Endothelial cell (in vitro differentiated cells): ENCODE results near the gene MORC4. TPM values are rescaled to one million over a fixed set of nuclear protein-coding genes. Genes with fewer than 3 reads are reported as not detected.

ENCODE experiments used
- DNase-seq: peaks from one replicate; pipeline ENCODE4 v3.0.0; 2021; ENCODE audit warnings: low spot score
- H3K27ac Mint-ChIP-seq: one replicate; pipeline ENCODE4 v1.8.0; 2021; ENCODE audit warnings: mixed read lengths, inconsistent platforms; ENCODE audit not compliant: unreplicated experiment
- H3K27me3 Mint-ChIP-seq: one replicate; pipeline ENCODE4 v1.8.0; 2021; ENCODE audit warnings: mild to moderate bottlenecking, moderate library complexity, mixed read lengths, inconsistent platforms; ENCODE audit not compliant: unreplicated experiment
- H3K36me3 Mint-ChIP-seq: one replicate; pipeline ENCODE4 v1.8.0; 2021; ENCODE audit warnings: mild to moderate bottlenecking, low read depth, mixed read lengths, inconsistent platforms; ENCODE audit not compliant: unreplicated experiment
- H3K4me1 Mint-ChIP-seq: one replicate; pipeline ENCODE4 v1.8.0; 2021; ENCODE audit warnings: mild to moderate bottlenecking, mixed read lengths, inconsistent platforms; ENCODE audit not compliant: unreplicated experiment
- H3K4me3 Mint-ChIP-seq: one replicate; pipeline ENCODE4 v1.8.0; 2021; ENCODE audit warnings: mild to moderate bottlenecking, mixed read lengths, inconsistent platforms; ENCODE audit not compliant: unreplicated experiment
- H3K9me3 Mint-ChIP-seq: one replicate; pipeline ENCODE4 v1.8.0; 2021; ENCODE audit warnings: mixed read lengths, inconsistent platforms; ENCODE audit not compliant: unreplicated experiment
- CTCF ChIP-seq: fragments of 200-600 bp; sonication (generic); IDR thresholded peaks from one replicate; pipeline ENCODE4 v1.5.0; 2021; ENCODE audit warnings: antibody characterized with exemption; ENCODE audit not compliant: unreplicated experiment
- total RNA-seq: library from RNA; stranded (reverse); fragmentation: NEBNext Ultra II Directional; extraction: Animal tissue kit (Norgen Biotek cat#: 25700); gene quantifications from one replicate; pipeline ENCODE4 v1.2.1, GENCODE V29; 2021; ENCODE audit not compliant: unreplicated experiment

The MORC4 gene
- total RNA-seq, 1 donor from 2014 or later: 4.5 TPM

GRCh38 chrX:106932492-106932923 lies 67.5 kb downstream of the MORC4 start:
- no peak for DNase-seq
- Mint-ChIP-seq H3K36me3 (no peaks in the 10 kb centered on the region), H3K27ac (no peak overlapping the region), H3K4me3 (no peak overlapping the region), H3K9me3 (no peaks in the 10 kb centered on the region), H3K27me3 (peaks cover 2% of the 10 kb centered on the region), H3K4me1 (peaks cover 3% of the 10 kb centered on the region)
- TF ChIP-seq CTCF: no peak

GRCh38 chrX:106931831-106932491 lies 68.1 kb downstream of the MORC4 start:
- no peak overlapping the region for H3K4me3 Mint-ChIP-seq
- peaks cover 3% of the 10 kb centered on the region for H3K4me1 Mint-ChIP-seq
- H3K36me3 Mint-ChIP-seq: no peaks in the 10 kb centered on the region
- H3K27me3 Mint-ChIP-seq: peaks cover 2% of the 10 kb centered on the region
- H3K27ac Mint-ChIP-seq: no peak overlapping the region
- TF ChIP-seq CTCF: no peak
- no peaks in the 10 kb centered on the region for H3K9me3 Mint-ChIP-seq
- DNase-seq: no peak

GRCh38 chrX:106928227-106928626 lies 71.8 kb downstream of the MORC4 start:
- DNase-seq: no peak
- H3K9me3 Mint-ChIP-seq: no peaks in the 10 kb centered on the region
- H3K4me3 Mint-ChIP-seq: no peak overlapping the region
- H3K27me3 Mint-ChIP-seq: peaks cover 2% of the 10 kb centered on the region
- H3K4me1 Mint-ChIP-seq: no peaks in the 10 kb centered on the region
- H3K36me3 Mint-ChIP-seq: no peaks in the 10 kb centered on the region
- H3K27ac Mint-ChIP-seq: no peak overlapping the region
- no peak for TF ChIP-seq CTCF

GRCh38 chrX:106927700-106928099 lies 72.3 kb downstream of the MORC4 start:
- TF ChIP-seq CTCF: no peak
- no peak overlapping the region for H3K27ac Mint-ChIP-seq
- H3K9me3 Mint-ChIP-seq: no peaks in the 10 kb centered on the region
- H3K36me3 Mint-ChIP-seq: no peaks in the 10 kb centered on the region
- peaks cover 2% of the 10 kb centered on the region for H3K27me3 Mint-ChIP-seq
- H3K4me3 Mint-ChIP-seq: no peak overlapping the region
- DNase-seq: no peak
- no peaks in the 10 kb centered on the region for H3K4me1 Mint-ChIP-seq

GRCh38 chrX:106927023-106927422 lies 73.0 kb downstream of the MORC4 start:
- Mint-ChIP-seq H3K27ac (no peak overlapping the region), H3K4me3 (no peak overlapping the region), H3K4me1 (no peaks in the 10 kb centered on the region), H3K9me3 (no peaks in the 10 kb centered on the region), H3K27me3 (peaks cover 2% of the 10 kb centered on the region), H3K36me3 (no peaks in the 10 kb centered on the region)
- no peak for DNase-seq
- TF ChIP-seq CTCF: no peak
